HG03095 (cell line): ENCODE measurements around the gene MAN1A2.
"Not testable (repeated sequence)": the region's sequence is repeated elsewhere in the genome, so short reads cannot be mapped to it uniquely, and the experiment has no call there.

Source experiments
- ATAC-seq: cut with Tn5 transposase; IDR thresholded peaks from one replicate; pipeline ENCODE4 v1.9.1; 2021; ENCODE audit warnings: moderate library complexity; ENCODE audit not compliant: unreplicated experiment

Gene MAN1A2

DNA sequence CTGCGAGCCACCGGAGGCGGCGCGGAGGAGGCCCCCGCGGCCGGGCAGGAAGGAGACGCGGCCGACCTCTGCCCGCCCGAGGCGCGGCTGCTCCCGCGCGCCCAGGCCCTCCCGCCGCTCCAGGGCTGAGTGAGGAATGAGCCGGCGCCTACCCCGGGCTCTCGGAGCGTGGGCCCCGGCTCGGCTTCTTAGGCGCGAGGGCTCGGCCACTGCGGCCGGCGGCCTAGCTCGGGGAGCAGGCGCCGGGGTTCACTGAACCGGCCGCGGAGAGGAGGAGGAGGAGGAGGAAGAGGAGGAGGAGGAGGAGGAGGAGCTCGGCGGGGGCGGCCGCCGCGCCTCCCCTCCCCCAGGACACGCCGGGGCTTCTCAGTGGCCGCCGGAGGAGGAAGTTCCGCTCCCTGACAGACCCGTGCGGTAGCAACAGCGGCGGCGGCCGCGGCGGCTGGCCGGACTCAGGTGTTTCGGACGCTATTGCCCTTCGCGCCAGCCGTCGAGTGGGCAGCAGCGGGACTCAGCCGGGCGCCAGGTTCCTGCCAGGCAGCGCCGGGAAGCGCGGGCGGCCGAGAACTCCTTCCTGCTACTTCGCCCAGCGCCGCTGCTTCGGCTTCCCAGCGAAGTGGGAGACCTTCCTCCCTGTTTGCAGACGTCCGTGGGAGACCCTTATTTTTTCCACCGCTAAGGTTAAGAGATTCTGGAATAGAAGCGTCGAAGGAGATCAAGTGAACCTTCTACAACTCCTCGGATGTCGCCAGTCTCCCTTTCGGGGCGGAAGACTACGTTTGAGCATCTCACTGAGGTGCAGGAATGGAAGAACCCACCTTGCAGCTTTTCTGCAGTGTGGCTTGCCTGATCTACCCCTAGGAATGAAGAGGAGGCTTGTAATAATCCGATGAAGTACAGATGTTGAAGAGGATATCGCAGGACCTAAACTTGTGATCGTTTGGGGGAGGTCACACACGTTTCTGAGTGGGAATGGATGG, at the start of gene MAN1A2:
Gene MAN1A2, plus strand, starts transcription at position 404 of the 980 bp plus-strand sequence. CDS start 735 bp downstream, outside the sequence.
- ATAC-seq: peak; percentile 68

DNA sequence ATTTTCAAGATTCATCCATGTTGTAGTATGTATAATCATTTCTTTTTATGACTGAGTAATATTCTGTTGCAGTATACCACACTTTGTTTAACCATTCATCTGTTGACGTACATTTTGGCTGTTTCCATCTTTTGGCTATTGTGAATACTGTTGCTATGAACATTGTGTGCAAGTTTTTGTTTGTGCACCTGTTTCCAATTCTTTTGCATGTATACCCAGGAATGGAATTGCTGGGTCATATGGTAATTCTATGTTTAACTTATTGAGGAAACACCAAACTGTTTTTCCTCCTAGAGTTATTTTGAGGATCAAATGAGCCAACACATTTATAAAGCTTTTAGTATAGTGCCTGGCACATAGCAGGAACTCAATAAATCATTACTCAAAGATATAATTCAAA, 49.2 kb upstream of the MAN1A2 start:
- no peak for ATAC-seq

DNA sequence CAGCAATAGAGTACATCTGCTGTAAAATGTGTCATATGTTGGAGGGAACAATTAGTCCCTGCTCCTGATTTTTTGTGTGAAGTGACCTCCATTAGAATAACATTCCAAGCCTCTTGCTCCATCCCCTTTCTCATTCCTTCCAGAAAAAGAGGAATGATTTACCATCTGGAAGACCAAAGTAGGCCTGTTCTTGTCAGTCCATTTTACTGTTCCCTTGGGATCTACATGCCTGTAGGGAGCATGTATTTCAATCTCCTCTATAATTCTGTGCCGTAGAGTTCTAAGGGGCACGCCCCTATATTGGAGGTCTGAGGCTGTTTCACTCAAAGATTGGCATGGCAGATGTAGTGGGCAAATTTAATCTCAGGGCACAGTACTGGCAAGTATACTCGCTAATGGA, 48.8 kb upstream of the MAN1A2 start:
- no peak for ATAC-seq

DNA sequence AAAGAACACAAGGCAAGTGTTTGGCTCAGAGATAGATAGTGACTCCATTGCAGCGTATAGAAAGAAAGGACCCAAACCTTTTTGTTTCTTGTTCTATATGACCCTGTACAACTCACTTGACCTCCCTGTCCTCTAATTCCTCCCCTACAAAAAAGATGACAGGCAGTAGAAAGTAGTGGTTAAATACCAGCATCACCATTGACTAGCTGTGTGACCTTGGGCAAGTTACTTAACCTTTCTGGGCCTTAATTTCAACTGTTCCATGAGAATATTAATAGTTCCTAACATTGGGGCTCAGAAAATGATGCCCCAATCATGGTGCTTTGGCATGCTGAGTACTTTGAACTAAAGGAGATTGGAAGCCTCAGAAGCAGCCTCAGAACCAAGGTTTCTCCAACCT, 46.7 kb upstream of the MAN1A2 start:
- no peak for ATAC-seq

DNA sequence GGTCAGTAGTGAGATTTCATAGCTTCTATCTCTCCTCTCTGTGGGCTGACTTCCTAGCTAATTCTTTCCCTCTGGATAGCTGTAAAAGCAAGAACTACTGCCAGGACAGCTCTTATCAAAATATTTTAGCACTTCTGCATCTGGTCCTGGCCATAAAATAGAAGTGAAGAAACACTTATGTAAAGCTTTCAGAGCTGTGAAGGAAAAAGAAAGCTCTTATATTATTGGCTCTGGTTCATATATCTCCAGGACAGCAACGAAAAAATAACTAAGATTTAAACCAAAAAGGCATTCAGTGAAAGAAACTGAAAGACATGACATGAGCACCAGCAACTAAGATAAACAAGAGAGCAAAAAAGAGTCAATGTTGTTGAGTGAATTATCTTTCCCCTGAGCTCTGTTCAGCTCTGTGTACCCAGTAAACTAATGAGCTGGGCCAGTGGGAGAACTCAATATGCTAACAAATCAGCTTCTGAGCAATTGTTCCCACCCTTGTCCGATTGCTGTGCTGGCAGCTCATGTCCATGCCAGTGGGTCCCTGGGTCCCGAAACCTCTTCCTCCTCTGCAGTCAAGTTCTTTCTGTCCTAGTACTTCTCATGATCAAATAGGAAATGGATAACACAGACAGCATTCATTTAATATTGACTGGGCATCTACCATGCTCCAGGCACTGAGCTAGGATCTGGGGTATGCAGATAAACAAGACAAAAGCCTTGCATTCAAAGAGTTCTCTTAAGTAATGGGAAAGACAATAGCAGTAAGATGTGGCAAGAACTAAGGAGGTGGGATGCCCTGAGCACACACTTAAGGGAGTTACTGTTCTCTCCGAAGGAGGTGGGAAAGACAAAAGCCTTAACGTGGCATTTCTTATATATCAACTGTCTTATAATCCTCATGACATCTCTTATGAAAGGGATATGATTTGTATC, 45.3 kb upstream of the MAN1A2 start:
- no peak for ATAC-seq

DNA sequence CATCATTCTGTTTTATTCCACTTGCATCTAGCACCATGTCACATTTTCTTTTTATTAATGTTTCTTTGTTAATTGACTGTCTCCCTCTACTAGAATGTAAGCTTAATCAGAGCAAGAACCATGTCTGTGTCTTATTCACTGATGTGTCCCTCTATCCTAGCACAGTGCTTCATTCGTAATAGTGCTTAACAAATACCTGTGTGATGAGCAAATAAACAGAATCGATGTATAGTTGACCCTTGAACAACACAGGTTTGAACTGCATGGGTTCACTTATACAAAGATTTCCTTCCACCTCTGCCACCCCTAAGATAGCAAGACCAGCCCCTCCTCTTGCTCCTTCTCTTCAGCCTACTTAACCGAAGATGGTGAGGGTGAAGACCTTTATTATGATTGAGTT, 42.9 kb upstream of the MAN1A2 start:
- no peak for ATAC-seq

DNA sequence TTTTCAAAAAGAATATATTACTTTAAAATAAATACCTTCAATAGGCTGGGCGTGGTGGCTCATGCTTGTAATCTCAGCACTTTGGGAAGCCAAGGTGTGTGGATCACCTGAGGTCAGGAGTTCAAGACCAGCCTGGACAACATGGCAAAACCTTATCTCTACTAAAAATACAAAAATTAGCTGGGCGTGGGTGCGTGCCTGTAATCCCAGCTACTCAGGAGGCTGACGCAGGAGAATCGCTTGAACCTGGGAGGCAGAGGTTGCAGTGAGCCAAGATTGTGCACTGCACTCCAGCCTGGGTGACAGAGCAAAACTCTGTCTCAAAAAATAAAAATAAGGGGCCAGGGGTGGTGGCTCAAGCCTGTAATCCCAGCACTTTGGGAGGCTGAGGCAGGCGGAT, 41.2 kb upstream of the MAN1A2 start:
- not testable (repeated sequence) for ATAC-seq

DNA sequence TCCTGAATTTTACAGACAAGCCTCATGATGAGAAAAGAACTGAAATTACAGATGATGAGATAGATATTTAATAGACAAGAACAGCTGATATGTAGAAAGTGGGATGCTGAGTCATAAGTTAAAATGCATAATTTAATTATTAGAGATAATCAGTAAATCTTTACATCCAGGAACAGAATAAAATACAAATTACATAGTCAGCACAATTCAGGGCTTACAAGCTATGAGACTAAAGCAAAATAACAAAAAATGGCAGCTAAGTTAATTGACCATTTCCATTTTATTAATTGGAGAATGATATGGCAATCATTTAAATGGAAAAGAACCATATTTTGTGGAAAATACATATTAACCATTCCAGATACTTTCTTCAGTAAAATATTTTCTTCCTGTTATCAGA, 40.2 kb upstream of the MAN1A2 start:
- no peak for ATAC-seq

DNA sequence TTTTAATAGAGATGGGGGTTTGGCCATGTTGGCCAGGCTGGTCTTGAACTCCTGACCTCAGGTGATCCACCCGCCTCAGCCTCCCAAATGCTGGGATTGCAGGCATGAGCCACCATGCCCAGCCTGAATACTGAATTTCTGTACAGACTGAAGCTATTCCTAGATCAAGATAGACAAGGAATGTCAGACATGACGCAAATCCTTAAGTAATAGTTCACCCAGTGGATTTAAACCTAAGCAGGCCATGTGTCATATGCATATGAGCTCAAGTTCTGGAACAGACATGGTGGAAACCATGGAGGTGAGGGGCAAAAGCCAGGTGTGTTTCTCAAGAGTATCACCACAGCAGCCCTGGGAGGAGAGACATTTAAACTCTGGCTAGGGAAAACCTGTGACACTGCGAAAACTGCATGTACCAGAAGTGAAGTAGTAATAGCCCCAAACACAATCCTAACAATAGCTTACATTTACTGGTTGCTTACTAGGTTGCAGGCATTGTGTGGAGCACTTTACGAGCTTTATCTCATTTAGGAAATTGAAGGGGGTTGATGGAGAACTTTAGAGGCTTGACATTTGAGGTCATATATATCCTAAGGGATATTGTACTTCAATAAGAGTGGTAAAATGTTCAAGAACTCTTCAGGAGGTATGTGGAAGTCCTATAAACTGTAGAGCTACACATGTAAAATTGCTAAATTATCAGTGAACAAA, 31.7 kb upstream of the MAN1A2 start:
- ATAC-seq: no peak

DNA sequence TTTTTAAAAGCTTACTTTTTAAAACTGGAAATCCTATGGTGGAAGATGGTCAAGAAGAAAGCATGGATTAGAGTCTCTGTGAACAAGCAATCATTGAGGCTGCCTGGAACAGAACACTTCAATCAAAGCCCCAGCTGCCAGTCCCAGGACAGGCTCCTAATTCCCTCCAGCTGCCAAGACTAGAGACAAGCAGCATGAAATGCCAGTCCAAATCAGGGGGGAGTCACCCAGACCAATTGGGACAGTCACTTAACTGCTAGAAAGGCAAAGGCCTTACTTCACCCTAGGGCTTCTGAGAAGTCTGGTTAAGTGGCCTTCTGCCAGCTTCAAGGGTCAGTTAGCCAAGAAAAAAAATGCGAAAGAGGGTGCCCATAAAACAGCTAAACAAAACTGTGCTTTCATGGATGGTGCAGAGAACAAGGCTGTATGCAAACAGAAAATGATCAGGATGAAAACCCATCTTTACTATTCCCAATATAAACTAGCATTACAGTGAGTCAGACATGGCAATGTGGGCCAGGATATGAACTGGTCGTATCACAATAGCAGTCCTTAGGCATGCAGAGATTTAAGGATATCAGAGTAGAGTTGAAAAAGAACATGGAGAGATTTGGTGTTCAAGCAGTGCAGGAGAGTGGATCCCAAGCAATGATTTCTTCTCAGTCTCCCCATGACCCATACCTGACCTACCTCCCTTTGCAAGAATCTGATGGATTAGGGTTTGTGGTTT, 31.0 kb upstream of the MAN1A2 start:
- ATAC-seq: no peak

DNA sequence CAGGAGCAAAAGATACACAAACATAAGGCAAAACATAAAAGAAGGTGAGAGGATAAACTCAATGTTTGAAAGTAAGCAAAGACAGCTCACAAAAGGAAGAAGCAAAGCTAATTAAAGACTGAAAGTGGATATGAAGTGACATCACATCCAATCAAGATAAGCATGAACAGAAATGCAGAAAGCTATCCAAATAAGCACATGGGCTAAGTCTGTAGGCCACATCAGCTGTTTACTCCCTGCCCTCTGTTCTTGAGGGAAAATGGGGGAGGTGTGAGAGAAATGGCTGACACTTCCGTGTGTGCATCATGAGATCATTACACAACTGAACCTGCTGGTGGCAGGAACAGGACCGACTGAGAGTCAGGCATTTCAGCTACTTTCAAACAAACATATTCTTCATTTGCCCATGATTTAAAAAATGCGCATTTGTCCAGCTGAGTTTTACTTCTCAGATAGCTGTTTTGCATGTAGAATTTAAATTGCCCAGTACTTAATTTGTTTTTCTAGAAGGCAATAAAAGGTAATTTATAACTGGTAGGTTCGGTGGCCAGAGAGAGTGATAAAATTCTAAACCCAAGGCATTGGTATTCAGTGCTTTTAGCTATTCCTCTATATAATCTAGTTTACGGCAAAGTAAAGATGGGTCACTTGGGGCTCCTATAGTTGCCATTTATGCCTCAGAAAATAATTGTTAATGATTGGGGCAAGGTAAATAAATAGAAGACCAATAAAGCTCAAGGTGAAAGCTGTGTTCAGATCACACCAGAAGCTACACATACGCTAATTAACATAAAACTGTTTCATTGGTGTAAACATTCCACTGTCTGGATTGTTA, 27.2 kb upstream of the MAN1A2 start:
- ATAC-seq: no peak

DNA sequence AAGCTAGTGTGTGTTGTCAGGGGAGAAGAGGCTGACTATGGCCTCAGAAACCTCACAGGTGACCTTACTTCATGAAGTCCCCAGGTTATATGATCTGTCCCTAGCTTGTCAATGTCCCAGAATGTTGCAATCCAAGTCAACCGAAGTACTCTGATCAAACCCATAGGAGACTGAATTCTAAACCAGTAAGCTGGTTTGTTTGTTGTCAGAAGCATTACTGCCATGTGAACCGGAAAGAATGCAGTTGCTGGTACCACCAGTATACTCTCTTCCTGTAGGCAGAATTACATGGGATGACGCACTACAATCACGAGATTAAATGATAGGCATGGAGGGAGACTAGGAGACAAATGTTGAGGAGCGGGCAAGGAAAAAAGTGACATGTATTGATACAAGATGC, 26.1 kb upstream of the MAN1A2 start:
- no peak for ATAC-seq

DNA sequence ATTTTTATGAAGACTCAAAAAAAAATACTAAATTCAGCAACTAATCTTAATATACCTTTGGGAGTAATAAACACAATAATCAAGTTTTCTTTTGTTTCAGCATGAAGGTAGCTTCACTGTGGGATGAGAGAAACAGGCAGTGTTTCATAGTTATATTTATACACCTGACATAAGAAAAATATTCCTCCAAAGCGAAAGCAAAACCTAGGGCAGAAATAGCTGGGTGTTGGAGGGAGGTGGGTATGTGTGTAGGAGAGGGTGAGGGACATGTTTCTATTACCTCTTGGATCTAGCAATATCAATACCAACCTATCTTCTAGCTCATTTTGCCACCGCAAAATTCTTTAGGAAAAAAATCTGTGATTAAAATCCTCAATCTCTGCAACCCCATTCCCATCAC, 24.9 kb upstream of the MAN1A2 start:
- ATAC-seq: no peak

DNA sequence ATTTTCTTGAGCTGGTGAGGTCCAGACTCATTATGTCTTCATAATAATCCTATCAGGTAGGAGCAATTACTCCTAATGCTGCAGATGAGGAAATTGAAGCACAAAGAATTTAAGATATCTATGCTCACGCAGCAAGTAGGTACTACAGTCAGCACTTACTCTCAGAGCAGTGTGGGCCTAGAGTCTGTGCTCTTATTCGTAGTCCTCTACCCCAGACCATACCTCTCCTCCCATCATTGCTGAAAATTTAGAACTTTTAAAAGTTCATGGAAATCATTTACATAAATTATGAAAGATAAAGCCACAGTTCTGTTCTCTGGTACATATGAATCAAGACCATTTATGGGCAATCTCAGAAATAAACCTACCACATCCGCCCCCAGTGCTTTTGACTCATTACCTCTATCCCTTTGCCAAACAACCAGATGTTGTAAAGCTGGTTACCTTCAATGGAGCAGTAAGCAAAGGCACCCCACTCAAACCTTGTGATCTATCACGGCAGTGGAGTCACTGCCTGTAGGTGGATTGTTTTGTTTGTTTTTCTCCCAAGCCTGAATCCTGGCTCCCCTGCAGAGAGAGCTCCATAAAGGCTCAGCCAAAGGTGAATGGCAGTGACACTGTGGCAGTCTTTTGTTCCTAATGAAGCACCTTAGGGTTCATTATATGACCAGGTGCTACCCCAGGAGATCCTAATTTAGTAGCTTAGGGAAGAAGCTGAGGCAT, 20.9 kb upstream of the MAN1A2 start:
- no peak for ATAC-seq

DNA sequence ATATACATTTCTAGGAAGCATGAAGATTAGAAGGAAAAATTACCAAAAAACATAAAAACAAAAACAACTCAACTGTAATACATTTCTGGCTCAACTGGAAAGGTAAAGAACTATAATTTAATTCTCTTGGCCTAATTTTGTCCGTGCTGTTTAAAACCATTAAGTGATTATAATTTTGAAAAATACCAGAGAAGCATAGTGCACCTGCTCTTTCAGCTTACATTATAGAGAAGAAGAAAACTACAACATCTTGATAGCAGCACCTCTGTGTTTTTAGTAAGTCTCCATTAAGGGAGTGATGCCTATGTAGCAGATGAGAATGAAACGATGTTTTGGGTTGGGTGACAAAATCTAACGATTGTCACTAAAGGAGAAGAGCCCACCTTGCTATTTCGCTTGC, 19.3 kb upstream of the MAN1A2 start:
- ATAC-seq: no peak

DNA sequence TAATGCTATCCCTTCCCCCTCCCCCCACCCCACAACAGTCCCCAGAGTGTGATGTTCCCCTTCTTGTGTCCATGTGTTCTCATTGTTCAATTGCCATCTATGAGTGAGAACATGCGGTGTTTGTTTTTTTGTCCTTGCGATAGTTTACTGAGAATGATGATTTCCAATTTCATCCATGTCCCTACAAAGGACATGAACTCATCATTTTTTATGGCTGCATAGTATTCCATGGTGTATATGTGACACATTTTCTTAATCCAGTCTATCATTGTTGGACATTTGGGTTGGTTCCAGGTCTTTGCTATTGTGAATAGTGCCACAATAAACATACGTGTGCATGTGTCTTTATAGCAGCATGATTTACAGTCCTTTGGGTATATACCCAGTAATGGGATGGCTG, 14.6 kb upstream of the MAN1A2 start:
- not testable (repeated sequence) for ATAC-seq

DNA sequence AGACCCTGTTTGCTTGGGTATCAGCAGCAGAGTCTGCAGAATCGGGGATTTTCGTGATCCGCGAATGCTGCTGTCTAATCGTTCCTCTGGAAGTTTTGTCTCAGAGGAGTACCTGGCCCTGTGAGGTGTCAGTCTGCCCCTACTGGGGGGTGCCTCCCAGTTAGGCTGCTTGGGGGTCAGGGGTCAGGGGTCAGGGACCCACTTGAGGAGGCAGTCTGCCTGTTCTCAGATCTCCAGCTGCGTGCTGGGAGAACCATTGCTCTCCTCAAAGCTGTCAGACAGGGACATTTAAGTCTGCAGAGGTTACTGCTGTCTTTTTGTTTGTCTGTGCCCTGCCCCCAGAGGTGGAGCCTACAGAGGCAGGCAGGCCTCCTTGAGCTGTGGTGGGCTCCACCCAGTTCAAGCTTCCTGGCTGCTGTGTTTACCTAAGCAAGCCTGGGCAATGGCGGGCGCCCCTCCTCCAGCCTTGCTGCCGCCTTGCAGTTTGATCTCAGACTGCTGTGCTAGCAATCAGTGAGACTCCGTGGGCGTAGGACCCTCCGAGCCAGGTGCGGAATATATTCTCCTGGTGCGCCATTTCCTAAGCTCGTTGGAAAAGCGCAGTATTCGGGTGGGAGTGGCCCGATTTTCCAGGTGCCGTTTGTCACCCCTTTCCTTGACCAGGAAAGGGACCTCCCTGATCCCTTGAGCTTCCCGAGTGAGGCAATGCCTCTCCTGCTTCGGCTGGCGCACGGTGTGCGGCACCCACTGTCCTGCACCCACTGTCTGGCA, 9.2 kb upstream of the MAN1A2 start:
- ATAC-seq: not testable (repeated sequence)

DNA sequence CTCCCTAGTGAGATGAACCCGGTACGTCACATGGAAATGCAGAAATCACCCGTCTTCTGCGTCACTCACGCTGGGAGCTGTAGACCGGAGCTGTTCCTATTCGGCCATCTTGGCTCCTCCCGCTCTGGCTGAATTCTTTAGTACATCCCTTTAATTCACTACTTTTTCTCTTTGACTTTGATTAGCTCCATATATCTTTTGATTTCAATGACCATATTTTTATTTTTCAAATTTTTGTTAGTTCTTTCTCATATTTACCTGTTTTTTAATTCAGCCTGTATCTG, 8.7 kb upstream of the MAN1A2 start:
- ATAC-seq: not testable (repeated sequence)
